HG02571 (cell line): ENCODE results near the gene BCL7B.
"Not testable (repeated sequence)": the region's sequence is repeated elsewhere in the genome, so short reads cannot be mapped to it uniquely, and the experiment has no call there.

Experiments
- ATAC-seq: cut with Tn5 transposase; IDR thresholded peaks from one replicate; pipeline ENCODE4 v1.9.1; 2021; ENCODE audit warnings: mild to moderate bottlenecking, moderate library complexity; ENCODE audit not compliant: unreplicated experiment

The BCL7B gene

DNA sequence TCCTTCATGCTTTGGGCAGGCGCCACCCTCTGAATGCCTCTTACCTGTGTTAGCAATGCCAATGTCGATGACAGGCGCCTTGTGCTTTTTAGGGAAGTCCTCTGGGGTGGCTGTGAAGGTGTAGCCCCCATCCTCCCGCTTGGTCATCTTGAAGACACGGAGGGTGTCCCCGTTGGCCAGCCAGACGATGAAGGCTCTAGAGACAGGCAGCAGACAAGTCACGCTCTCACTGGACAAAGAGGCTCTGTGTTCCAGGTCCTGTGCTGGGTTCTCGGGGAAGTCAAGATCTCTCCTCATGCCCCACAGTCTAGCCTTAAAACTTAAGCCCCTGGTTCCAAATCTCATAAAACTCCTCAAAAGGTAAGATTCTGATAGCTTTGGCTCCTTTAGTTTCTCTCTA lies 15.8 kb upstream of the BCL7B start:
- ATAC-seq, result no peak

DNA sequence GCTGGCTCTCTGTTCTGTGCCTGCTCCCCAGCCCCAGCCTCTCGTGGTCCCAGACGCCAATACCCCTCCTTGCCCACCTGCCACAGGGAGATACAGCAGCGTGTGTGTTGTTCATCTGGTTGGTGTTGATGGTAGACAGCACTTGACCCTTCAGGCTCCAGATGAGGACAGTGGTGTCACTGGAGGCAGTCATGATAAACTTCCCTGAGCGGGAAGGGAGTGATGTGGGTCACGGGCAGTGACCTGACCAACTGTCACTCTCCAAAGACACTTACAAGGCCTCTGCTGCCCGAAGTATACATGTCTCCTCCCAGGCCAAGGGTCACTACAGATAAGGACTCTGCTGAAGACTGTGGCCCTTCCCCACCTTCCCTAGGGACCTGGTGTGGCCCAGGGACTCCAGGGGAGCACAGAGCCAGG lies 15.3 kb upstream of the BCL7B start:
- ATAC-seq, result no peak

DNA sequence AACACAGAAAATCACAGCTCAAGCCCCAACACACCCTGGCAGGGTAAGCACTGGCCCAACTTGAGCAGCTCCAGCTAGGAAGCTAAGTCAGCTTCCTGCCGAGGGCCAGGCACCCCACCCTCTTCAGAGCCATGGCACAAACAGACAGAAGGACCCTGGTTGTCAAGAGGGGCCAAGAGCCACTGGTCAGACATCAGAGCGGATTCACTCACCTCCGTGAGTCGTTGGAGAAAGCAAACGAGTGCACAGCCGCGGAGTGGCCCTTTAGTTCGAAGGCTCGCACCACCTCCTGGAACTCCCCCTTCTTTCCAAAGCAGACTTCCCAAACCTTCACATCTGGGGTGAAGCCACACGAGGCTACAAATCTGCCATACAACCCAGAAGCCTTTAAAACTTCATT lies 13.5 kb upstream of the BCL7B start:
- ATAC-seq, result no peak

DNA sequence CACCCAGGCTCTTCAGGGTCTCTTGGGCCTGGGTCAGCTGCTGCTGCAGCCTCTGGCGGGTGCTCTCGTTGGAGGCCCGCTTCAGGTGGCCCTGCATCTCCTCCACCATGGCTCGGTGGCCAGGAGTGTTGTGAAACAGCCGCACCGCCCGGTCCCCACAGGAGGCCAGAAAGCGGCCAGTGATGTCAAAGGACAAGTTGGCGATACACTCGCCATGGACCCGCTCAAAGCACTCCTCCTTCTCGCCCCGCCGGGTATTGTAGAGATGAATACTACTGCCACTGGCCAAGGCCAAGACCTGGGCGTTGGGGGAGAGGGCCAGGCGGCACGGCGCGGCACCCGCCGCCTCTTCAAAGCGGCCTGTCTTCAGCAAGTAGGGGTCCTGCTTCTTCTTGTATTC lies 13.0 kb upstream of the BCL7B start:
- ATAC-seq, result no peak

DNA sequence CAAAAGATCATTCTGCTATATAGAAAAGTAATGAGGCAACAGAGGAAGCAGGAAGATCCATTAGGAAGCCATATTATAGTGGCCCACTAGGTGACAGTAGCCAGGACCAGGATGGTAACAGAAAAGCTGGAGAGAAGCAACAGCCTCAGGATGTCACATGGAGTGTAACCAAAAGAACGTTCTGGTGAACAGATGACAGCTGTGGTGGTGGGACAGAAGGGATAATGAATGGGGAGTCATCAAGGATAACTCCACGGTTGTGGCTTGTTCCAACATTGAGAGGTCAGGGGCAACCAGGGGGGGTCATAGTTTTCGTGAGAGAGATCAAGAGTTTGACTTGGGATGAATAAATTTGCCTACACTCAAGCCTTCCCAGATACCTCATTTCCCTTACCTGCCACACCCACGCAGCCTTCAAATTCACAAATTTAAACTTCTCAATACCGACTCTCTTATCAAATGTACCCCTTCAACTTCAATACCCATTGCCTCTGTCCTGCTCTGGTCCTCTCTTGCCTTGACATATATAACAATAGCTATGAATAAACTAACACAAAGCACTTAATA lies 11.6 kb upstream of the BCL7B start:
- ATAC-seq, result no peak

DNA sequence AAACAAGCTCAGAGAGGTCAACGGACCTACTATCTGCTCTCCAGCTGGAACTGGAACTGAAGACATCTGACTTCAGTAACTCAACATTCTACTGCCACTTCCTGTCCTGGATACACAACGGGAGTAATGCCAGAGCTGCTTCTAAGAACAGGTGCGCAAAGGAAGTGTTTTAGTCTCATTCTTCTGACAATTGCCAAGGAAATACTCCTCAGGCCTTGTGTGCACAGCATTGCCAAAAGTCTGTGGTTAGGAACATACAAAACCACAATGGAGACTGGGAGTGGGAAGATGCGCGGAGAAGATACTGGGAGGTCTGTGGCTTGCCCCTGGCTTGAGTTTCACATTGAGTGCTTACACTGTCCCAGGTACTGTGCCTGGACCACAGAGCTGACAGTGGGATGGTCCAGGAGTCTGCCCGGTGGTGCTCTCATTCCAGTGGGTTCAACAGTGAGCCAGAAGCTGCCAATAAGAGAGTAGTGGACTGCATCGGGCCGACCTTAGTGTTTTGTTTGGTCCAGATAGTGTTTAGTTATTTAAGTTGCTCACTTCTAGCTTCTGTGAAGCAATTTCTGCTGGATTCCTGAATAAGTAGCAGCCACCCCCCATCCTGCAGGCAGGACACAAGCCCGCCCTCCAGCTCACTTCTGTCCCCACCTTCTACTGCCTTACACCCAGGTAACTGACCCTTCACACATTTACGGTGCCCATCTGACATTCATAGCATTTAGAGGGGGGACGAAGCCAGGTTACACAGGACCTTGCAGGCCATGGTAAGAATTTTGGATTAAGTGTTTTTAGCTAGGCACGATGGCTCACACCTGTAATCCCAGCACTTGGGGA lies 10.6 kb upstream of the BCL7B start:
- ATAC-seq, result no peak

DNA sequence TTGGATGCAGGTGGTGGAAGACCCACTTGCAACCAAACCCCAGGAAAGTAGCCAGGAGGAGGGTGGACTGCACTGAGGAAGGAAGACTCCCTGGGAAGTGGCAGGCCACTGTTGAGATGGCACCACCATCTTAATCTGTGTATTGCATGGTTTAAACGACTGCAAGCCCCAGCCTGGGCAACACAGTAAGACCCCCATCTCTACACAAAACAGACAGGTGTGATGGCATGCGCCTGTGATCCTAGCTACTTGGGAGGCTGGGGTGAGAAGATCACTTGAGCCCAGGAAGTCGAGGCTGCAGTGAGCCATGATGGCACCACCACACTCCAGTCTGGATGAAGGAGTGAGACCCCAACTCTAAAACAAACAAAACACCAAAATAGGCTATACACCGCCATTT lies 9.7 kb upstream of the BCL7B start:
- no peak for ATAC-seq

DNA sequence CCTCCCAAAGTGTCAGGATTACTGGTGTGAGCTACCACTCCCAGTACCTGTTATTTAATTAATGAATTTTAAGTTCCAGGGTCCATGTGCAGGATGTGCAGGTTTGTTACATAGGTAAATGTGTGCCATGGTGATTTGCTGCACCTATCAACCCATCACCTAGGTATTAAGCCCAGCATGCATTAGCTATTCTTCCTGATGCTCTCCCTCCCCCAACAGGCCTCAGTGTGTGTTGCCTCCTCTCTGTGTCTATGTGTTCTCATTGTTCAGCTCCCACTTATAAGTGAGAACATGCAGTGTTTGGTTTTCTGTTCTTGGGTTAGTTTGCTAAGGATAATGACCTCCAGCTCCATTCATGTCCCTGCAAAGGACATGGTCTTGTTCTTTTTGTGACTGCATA lies 8.9 kb upstream of the BCL7B start:
- ATAC-seq, result not testable (repeated sequence)

DNA sequence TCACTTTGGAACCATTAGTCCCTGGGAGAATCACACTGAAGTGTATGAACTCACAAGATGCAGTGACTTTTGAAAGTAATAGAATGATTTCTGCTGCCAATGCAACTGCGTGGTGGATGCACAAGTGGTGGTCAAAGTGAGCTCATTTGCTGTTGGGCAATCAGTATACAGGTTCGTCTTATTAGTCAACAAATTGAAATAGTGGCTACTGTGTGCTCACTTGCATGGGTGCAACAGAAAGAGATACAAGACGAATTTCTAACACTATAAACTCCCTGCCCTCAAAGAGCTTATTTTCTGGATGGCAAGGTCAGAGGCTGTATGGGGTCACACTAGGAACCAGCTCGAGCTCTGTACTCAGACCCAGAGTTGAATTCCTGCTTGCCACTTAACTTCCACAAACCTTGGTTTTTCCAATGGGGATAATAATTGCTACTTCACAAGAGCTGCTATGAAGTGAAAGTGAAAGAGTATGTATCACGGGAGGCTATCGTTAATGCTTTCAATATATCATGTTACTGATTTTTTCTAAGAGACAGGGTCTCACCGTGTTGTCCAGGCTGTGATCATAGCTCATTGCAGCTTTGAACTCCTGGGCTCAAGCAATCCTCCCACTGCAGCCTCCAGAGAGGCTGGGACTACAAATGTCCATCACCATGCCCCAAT lies 8.3 kb upstream of the BCL7B start:
- ATAC-seq, result no peak

DNA sequence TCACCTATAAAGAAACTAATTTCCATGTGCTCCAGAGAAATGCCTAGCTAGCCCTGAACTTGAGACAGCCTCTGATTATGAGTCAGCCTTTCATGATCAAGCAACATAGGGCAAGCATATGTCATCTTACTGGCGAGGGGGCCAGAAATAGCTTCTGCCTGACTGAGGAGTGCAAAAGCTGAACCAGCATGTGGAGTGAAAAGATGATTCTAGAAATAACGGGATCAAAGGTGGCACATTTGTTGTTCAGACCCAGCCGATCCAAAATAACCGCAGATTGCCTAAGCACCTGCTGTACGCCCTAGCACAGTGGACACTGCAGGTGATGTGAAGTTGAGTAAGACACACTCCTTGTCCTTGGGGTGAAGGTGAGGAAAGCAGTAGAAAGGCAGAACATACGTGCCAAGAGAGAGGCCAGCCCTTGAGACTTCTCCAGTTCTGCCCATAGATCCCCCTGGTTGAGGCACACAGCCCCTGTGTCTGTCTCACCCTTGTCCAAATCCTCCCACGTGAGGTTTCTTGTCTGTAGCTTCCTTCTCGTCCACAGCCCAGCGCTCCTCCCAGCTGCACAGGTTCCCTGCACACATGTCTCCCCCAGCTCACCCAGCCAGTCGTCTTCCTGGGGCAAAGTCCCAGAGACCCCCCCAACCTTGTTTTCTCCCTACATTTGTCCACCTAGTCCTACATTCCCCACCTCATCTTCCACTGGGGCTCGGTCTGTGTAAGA lies 2.8 kb upstream of the BCL7B start:
- no peak for ATAC-seq

DNA sequence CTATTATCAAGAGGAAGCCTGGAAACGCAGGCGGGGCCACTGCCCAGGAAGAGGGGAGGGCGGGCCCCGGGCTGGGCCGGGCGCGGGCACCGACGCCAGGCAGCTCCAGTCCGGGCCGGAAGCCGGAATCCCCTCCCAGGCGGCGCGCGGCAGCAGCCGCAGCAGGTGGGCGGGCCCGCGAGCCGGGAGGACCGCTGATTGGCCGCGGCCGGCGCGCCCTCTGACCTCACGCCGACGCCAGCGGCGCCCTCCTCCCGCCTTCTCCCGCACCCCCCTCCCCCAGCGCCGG lies 438 bp downstream of the BCL7B start:
- peak; percentile 77 for ATAC-seq

DNA sequence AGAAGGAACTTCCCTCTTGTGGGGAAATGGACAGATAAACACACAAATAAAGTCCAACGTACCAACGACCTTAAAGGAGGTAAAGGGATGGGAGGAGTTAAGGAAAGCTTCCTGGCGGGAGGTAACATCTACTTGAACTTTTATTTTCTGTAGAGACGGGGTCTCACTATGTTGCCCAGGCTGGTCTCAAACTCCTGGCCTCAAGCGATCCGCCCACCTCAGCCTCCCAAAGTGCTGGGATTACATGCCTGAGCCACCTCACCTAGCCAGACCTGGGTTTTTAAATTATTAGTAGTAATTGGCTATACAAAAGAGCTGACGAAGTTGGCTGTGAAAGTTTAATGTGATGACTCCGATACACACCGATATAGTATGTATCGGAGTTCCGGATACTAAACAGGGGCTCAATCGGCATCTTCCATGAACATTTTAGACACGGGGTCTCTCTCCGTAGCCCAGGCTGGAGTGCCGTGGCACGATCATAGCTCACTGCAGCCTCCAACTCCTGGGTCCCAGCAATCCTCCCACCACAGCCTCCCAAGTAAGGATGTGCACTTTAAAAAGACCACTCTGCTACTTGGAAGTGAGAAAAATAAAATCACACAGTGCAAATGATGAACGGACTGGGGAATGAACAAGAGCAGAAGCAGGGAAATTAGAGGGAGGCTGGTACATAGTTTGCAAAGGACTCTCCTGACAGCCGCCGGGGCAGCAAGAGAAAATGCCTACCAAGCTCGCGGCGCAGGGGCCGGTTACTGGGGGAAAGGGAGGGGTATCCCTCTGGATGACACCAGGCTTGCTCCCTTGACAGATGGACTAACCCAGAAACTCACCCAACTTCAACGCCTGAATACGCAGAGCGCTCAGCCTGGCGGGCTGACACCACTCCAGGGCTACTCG lies 1.0 kb downstream of the BCL7B start:
- no peak for ATAC-seq

DNA sequence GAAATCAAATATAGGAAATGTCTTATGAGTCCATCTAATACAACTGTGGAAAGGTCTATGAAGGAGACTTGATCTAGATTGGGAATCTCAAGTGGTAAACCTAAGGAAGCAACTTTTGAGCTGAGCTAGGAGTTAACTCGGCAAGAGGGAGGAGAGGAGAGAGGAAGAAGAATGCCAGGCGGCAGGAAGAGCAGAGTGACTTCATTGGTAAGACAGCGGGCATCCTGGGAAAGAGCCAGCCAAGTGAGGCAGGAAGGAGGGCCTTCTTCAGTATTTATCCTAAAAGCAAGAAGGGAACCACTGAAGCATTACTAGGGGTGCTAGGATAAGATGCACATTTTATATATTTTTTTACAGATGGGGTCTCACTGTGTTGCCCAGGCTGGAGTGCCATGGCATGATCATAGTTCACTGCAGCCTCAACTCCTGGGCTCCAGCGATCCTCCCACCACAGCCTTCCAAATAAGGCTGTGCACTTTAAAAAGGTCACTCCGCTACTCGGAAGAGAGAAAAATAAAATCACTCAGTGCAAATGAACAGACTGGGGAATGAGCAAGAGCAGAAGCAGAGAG lies 2.0 kb downstream of the BCL7B start:
- ATAC-seq, result no peak

DNA sequence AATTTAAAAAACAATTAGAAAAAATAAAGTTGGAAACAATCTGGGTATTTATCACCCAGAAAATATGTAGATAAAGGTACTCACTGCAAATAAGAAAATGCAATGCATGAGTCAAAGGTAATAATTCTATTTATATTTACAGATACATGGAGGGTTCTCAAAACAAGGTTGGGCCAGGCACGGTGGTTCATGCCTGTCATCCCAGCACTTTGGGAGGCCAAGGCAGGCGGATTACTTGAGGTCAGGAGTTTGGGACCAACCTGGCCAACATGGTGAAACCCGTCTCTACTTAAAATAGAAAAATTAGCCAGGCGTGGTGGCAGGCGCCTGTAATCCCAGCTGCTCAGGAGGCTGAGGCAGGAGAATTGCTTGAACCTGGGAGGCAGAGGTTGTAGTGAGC lies 7.4 kb downstream of the BCL7B start:
- not testable (repeated sequence) for ATAC-seq

DNA sequence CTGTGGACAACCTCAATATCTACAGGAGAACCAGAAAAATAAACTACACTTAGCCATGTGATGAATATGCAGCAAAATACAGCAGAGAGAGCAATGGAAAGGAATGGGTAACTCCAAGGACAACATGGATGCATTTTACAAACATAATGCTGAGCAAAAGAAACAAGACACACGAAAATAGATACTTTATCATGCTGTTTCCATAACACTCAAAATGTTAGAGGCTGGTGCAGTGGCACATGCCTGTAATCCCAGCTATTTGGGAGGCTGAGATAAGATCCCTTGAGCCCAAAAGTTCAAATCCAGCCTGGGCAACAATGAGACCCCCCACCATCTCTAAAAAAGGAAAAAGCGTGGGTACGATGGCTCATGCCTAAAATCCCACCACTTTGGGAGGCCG lies 8.3 kb downstream of the BCL7B start:
- no peak for ATAC-seq

DNA sequence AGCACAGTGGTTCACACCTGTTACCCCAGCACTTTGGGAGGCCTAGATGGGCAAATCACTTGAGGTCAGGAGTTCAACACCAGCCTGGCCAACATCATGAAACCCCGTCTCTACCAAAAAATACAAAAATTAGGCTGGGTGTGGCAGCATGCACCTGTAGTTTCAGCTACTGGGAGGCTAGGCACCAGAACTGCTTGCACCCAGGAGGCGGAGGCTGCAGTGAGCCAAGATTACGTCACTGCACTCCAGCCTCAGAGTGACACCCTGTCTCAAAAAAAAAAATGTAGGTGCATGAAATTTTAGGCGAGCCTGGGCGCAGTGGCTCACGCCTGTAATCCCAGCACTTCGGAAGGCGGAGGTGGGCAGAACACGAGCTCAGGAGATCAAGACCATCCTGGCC lies 9.6 kb downstream of the BCL7B start:
- ATAC-seq, result no peak

DNA sequence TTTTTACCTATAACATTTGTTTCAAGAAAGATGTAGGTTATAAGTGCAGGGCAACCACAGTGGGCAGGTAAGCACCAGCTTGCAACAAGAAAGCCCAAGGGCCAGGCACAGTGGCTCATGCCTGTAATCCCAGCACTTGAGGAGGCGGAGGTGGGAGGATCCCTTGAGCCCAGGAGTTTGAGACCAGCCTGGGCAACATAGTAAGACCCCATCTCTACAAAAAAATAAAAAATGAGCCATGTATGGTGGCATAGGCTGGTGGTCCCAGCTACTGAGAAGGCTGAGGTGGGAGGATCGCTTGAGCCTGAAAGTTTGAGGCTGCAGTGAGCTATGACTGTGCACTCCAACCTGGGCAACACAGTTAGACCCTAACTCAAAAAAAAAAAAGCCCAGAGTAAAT lies 12.8 kb downstream of the BCL7B start:
- ATAC-seq, result no peak

DNA sequence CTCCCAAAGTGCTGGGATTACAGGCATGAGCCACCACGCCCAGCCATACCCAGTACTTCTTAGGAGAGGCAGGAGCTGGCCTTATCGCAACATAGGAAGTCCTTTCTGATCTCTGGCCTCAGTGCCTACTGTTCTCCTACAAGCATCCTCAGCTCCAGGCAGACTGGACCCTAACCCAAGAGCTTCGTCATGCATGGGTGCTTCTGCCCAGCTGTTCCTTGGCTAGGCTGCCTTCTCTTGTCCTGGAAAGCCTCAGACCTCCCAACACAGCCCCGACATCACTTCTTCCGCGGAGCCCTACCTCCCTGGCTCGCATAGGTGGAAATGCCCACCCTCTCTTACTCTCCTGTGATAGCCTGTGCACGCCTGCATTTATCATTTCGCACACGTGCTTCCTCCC lies 15.8 kb downstream of the BCL7B start:
- ATAC-seq, result no peak

DNA sequence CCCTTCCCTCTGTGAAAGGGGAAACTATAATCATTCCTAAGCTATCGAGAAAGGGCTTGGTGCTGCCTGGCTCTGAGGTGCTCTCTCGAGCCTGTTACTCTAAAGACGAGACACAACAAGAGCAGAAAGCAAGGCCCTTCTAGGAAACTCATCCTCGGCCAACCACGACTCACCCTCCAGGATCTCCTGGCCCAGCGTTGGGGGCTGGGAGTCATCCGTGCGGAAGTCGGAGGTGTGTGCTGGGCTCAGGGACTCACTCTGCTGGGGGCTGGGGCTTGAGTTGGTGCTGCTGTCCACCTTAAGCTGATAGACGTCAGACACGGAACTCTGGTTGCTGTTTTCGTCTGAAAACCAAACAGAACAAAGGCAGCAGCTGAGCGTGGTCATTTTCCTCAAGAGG lies 17.8 kb downstream of the BCL7B start:
- no peak for ATAC-seq

DNA sequence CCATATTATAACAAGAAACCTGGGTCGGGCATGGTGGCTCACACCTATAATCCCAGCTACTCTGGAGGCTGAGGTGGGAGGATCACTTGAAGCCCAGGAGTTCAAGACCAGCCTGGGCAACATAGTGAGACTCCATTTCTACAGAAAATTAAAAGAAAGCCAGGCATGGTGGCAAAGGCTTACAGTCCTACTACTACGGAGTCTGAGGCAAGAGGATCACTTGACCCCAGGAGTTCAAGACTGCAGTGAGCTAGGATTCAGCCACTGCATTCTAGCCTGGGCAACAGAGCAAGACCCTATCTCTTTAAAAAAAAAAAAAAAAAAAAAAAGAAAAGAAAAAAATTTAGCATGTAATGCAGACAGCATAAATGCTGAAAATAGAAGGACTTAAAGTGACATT lies 19.0 kb downstream of the BCL7B start:
- ATAC-seq, result not testable (repeated sequence)
